ENCODE results near the gene KRT33B. TPM values are rescaled to one million over a fixed set of nuclear protein-coding genes. Genes with fewer than 3 reads are reported as not detected.

KRT33B gene
- total RNA-seq, 1 experiment from 2014 or later, result not detected

- Histone ChIP-seq H2BK12ac (ENCODE audit: insufficient read length, low read depth, low read length) (no peak overlapping the region), H3K4me1 (ENCODE audit: insufficient read depth, low read length) (no peaks in the 10 kb centered on the region), H3K79me1 (ENCODE audit: insufficient read depth, low read depth, low read length, poor library complexity, severe bottlenecking) (no peaks in the 10 kb centered on the region), H4K5ac (ENCODE audit: insufficient read length, low read depth, low read length) (no peak overlapping the region), H4K8ac (replicated peaks; ENCODE audit: insufficient read length, low read depth, low read length) (no peak overlapping the region), H3K27ac (ENCODE audit: insufficient read length, low read depth, low read length) (no peak overlapping the region), H3K18ac (ENCODE audit: insufficient read length, low read depth, low read length) (no peak overlapping the region), H3K27me3 (ENCODE audit: insufficient read depth, low read length) (no peaks in the 10 kb centered on the region), H2BK20ac (ENCODE audit: low read depth, low read length, poor library complexity, severe bottlenecking) (no peak overlapping the region), H4K20me1 (ENCODE audit: control insufficient read depth, insufficient read depth, insufficient read length) (no peaks in the 10 kb centered on the region), H3T11ph (ENCODE audit: low read length) (no peak overlapping the region), H3K23me2 (ENCODE audit: insufficient read length, low read depth, low read length, poor library complexity, severe bottlenecking) (no peaks in the 10 kb centered on the region), H3K4me2 (ENCODE audit: insufficient read depth, insufficient read length, low read length) (no peak overlapping the region), H3K9me3 (ENCODE audit: control insufficient read depth, low read depth, low read length) (no peaks in the 10 kb centered on the region), H3K56ac (ENCODE audit: insufficient read length, low read depth, low read length) (no peak overlapping the region), H3K9ac (ENCODE audit: extremely low read depth, insufficient read length, low read length) (no peak overlapping the region), H3K79me2 (ENCODE audit: insufficient read depth, low read length) (no peaks in the 10 kb centered on the region), H2BK15ac (ENCODE audit: low read depth, low read length) (no peak overlapping the region), H3K4ac (ENCODE audit: low read depth, low read length) (no peak overlapping the region), H2AK5ac (ENCODE audit: insufficient read length, low read length) (no peak overlapping the region), H4K91ac (ENCODE audit: insufficient read length, low read depth, low read length) (no peak overlapping the region), H3K23ac (ENCODE audit: insufficient read length, low read depth, low read length) (no peak overlapping the region), H2AFZ (ENCODE audit: low read length) (no peak overlapping the region), H2BK120ac (ENCODE audit: low read depth, low read length, poor library complexity, severe bottlenecking) (no peak overlapping the region), H2BK5ac (ENCODE audit: insufficient read length, low read length) (no peak overlapping the region), H3K14ac (ENCODE audit: insufficient read depth, low read length) (no peak overlapping the region)
- Mint-ChIP-seq H3K4me1 (no peaks in the 10 kb centered on the region), H3K27ac (no peak overlapping the region; a peak in 1 of 7 replicates), H3K9me3 (peaks cover 3 to 7% of the 10 kb centered on the region in 2 experiments; a peak in 3 of 5 replicates), H3K4me3 (no peak overlapping the region), H3K36me3 (ENCODE audit: insufficient read depth in 1 of 3, low read depth in 3 of 3) (no peaks in the 10 kb centered on the region), H3K27me3 (ENCODE audit: low read depth) (peaks cover 7% of the 10 kb centered on the region)
- DNase-seq, result no peak
- WGBS (ENCODE audit: extremely low coverage, insufficient read length, low lambda C conversion rate), result no CpG with 5 or more reads among the region's 2 CpGs
- TF ChIP-seq CTCF (conservative IDR thresholded peaks at IDR 0.05), result no peak
Measured at GRCh38 chr17:41363881-41364280, 5.7 kb downstream of the KRT33B start.

All from H9 (cell line).